HL-60/S4 treated with phorbol 12-myristate 13-acetate at 8.2 ng/mL for 4 days and 3 days (cell line): ENCODE results near the gene FLT3LG.
"Not testable (repeated sequence)": the region's sequence is repeated elsewhere in the genome, so short reads cannot be mapped to it uniquely, and the experiment has no call there.

ENCODE experiments used
- in situ Hi-C: fragments of 300-500 bp; cut with MboI; formaldehyde crosslinking; loops from 2 replicates; pipeline ENCODE4 v1.15.0; 2022; ENCODE audit warnings: low sequenced_read_pairs

The FLT3LG gene

DNA sequence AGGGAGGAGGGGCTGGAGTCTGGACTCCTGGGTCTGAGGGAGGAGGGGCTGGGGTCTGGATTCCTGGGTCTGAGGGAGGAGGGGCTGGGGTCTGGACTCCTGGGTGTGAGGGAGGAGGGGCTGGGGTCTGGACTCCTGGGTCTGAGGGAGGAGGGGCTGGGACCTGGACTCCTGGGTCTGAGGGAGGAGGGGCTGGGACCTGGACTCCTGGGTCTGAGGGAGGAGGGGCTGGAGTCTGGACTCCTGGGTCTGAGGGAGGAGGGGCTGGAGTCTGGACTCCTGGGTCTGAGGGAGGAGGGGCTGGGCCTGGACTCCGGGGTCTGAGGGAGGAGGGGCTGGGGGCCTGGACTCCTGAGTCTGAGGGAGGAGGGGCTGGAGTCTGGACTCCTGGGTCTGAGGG lies 12.9 kb upstream of the FLT3LG start:
- in situ Hi-C loops: not testable (repeated sequence)

DNA sequence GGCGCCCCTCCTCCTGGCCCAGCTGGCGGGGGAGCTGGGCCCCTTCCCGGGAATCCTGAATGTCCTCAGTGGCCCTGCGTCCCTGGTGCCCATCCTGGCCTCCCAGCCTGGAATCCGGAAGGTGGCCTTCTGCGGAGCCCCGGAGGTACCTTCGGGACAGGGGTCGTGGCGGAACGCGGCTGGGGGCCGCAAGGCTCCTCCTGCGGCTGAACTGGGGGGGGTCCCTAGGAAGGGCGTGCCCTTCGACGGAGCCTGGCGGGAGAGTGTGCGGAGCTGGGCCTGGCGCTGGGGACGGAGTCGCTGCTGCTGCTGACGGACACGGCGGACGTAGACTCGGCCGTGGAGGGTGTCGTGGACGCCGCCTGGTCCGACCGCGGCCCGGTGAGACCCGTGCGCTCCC lies 12.4 kb upstream of the FLT3LG start:
- in situ Hi-C loops: no loop called here

DNA sequence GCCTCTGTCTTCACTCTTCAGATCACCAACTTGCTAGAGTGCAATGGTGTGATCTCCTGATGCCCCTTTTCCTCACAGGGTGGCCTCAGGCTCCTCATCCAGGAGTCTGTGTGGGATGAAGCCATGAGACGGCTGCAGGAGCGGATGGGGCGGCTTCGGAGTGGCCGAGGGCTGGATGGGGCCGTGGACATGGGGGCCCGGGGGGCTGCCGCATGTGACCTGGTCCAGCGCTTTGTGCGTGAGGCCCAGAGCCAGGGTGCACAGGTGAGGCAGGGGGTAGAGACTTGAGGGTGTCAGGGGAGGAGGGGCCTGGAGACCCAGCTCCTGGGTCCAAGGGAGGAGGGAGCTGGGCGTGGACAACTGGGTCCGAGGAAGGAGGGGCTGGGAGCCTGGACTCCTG lies 11.5 kb upstream of the FLT3LG start:
- in situ Hi-C loops: no loop called here

DNA sequence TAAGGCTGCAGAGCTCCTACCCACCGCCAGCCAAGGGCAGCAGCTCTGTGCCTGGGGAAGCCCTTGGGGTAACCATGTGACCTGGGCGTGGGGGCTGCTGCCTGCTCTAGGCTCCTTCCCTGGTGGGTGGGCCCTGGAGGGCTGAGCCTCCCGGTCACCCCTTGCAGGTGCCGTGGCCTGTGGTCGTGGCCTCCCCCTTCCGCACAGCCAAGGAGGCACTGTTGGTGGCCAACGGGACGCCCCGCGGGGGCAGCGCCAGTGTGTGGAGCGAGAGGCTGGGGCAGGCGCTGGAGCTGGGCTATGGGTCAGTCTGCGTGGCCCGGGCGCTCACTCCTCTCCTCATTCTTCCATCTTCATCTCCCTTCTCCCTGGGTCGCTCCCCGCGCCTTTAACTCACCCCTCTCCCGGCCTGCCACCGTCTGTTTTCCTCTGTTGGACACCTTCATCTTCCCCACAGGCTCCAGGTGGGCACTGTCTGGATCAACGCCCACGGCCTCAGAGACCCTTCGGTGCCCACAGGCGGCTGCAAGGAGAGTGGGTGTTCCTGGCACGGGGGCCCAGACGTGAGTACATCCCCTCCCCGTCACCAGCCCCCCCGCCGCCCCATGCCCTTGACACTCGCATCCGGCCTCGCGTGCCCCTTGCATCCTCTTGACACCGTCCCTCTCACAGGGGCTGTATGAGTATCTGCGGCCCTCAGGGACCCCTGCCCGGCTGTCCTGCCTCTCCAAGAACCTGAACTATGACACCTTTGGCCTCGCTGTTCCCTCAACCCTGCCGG lies 9.9 kb upstream of the FLT3LG start:
- in situ Hi-C loops: no loop called here

DNA sequence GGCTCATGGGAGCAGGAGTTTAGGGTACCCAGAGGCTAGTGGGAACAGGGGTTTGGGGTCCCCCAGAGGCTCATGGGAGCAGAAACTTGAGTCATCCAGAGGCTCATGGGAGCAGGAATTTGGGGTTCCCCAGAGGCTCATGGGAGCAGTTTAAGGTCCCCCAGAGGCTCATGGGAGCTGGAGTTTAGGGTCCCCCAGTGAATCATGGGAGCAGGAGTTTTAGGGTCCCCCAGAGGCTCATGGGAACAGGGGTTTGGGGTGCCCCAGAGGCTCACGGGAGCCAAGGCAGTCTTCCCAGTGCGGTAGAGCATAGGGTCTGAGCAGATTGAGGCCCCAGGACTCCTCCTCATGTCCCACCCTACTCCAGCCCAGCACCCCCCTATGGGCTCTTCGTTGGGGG lies 8.6 kb upstream of the FLT3LG start:
- in situ Hi-C loops: no loop called here

DNA sequence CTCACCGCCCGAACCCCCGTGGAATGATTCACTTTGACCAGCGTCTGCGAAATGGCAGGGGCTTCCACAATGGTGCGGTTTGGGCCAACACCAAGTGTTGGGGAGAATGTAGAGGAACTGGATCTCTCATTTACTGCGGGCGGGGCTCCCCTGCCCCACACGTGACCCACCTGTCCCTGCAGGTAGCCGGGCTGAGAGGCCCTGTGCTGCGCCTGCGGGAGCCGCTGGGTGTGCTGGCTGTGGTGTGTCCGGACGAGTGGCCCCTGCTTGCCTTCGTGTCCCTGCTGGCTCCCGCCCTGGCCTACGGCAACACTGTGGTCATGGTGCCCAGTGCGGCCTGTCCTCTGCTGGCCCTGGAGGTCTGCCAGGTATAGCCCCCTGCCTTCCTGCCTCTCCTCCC lies 5.8 kb upstream of the FLT3LG start:
- in situ Hi-C loops: no loop called here

DNA sequence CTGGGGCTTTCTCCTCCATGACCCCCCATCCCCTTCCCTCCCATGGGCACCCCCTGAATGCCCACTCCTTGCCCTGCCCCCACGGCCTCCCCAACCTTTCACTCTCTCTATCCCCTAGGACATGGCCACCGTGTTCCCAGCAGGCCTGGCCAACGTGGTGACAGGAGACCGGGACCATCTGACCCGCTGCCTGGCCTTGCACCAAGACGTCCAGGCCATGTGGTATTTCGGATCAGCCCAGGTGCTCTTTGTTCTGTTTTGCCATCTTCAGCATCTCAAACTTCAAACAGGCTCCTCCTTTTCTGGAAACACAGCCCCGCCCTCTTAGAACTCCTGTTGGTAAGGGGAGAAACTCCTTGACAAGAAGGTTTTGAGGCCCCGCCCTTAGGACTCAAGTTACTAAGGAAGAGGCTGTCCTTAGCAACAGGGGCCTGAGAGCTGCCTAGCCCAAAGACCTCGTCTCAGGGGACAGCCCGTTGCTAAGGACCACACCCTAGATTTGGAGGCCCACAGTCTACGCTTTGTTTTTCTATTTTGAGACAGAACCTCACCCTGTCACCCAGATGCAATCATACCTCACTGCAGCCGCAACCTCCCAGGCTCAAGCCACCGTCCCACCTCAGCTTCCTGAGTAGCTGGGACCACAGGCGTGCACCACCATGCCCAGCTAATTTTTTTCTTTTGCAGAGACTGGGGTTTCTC lies 5.1 kb upstream of the FLT3LG start:
- in situ Hi-C loops: no loop called here

DNA sequence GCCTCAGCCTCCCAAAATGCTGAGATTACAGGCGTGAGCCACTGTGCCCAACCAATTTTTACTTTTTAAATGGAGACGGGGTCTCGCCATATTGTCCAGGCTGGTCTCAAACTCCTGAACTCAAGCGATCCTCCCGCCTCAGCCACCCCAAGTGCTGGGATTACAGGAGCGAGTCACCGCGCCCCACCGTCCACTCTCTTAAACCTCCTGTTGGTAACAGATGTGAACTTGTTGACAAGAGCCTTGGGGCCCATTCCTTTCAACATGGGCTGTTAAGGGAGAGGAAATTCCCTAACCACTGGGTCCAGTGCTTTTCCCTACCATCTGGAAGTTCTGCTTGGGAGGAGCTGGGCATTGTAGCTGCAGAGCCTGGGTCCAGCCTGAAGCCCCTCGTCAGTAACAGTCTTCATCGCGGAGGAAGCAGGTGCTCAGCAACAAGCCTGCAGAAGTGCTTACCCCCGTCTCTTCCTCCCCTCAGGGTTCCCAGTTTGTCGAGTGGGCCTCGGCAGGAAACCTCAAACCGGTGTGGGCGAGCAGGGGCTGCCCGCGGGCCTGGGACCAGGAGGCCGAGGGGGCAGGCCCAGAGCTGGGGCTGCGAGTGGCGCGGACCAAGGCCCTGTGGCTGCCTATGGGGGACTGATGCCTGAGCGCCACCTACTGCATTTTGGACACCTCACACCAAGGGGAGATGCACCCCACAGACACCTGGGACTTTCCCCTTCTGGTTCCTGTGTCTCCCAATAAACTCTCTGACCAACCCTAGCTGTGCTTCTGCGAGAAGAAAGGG lies 4.0 kb upstream of the FLT3LG start:
- in situ Hi-C loops: no loop called here

DNA sequence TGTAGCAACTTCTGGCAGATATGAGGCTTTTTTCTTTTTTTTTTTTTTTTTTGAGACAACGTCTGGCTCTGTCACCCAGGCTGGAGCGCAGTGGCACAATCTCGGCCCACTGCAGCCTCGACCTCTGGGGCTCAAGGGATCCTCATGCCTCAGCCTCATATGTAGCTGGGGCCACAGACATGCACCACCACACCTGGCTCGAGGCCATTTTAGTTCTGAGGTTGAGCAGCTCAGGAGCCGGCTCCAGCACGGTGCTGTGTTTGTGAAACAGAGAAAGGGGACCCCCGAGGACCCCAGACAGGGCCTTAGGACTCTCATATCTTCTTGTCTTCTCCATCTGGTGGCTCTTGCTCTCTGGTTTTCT lies 3.4 kb upstream of the FLT3LG start:
- in situ Hi-C loops: no loop called here

DNA sequence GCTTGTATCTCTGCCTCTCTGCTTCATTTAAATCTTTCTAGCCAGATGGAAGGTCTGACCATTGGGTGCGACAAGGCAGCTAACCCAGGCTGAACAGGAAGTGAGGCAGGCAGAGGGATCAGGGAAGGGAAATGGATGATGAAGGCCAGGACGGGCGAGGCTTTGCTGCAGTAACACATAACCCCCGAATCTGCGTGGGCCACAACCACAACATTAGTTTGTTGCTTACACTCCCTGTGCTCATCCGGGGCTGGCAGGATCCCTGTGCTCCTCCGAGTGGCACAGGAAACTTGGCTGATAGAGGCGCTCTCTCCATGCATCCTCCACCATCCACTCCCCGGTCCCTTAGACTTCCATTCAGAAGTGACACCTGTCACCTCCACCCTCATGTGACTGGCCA lies 1.1 kb upstream of the FLT3LG start:
- in situ Hi-C loops: no loop called here

DNA sequence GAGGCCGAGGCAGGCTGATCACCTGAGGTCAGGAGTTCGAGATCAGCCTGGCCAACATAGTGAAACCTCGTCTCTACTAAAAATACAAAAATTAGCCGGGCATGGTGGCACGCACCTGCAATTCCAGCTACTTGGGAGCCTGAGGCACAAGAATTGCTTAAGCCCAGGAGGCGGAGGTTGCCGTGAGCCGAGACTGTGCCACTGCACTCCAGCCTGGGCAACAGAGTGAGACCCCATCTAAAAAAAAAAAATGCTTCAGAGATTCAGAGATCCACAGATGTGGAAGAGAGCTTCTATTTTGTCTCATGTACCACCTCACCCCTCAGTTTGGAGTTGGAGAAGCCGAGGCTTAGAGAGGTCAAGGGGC lies 531 bp upstream of the FLT3LG start:
- in situ Hi-C loops: not testable (repeated sequence)

DNA sequence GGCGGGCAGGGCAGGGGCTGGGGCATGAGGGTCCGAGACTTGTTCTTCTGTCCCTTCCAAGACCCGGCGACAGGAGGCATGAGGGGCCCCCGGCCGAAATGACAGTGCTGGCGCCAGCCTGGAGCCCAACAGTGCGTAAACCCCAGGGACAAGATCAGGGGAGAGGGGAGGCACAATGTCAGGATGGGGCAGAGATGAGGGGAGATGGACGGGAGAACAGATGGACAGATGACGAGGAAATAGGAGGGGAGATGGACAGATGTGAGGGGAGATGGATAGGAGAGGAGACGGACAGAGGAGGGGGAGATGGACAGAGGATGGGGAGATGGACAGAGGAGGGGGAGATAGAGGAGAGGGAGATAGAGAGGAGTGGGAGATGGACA lies 518 bp downstream of the FLT3LG start:
- in situ Hi-C loops: no loop called here

DNA sequence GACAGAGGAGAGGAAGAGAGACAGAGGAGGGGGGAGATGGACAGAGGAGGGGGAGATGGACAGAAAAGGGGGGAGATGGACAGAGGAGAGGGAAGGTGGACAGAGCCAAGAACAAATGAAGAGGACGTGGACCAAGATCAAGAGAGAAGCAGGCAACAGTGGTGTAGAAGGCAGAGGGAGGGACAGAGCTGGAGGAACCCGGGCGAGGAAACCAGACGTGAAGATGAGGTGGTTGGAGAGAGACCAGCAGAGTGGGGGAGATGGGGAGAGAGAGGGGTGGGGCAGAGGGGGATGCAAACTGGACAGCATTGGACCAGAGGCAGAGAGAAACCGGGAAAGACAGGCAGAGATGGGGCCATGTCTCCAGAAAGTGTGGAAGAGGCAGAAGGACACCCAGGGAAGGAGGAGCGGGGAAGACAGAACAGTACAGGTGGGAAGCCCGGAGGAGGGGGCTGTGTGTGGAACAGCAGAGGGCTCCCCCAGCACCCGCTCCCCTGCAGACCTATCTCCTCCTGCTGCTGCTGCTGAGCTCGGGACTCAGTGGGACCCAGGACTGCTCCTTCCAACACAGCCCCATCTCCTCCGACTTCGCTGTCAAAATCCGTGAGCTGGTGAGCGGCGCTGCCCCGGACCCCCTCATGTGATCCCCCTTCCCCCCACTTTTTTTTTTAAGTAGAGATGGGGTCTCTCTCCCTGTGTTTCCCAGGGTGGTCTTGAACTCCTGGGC lies 1.3 kb downstream of the FLT3LG start:
- in situ Hi-C loops: no loop called here

DNA sequence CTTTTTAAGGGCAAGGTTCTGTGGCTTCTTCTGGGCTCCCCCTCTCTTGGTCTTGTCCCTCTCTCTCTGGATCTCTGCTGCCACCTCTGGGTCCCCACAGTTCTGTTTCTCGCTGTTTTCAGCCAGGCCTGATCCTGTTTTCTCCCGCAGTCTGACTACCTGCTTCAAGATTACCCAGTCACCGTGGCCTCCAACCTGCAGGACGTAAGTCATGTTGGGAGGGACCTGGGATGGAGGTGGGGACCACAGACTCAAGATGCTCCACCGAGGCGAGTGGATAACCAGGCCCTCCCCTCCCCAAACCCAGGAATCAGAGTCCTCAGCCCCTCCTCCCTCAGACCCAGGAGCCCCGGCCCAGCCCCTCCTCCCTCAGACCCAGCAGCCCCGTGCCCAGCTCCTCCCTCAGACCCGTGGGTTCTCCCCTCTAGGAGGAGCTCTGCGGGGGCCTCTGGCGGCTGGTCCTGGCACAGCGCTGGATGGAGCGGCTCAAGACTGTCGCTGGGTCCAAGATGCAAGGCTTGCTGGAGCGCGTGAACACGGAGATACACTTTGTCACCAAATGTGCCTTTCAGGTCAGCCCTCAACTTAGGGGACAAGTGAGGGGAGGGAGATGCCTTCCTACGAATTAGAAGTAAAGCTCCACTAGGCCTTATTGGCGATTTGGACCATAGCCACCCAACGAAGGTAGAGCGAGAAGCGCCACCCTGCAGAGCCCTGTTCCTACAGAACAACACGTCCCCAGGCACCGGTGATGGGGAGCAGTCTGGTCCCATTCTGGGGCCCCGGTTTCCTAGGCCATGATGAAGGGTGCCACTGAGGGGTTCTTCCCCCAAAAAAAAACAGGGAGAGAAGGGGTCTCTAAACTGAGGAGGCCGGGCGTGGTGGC lies 2.2 kb downstream of the FLT3LG start:
- in situ Hi-C loops: no loop called here

DNA sequence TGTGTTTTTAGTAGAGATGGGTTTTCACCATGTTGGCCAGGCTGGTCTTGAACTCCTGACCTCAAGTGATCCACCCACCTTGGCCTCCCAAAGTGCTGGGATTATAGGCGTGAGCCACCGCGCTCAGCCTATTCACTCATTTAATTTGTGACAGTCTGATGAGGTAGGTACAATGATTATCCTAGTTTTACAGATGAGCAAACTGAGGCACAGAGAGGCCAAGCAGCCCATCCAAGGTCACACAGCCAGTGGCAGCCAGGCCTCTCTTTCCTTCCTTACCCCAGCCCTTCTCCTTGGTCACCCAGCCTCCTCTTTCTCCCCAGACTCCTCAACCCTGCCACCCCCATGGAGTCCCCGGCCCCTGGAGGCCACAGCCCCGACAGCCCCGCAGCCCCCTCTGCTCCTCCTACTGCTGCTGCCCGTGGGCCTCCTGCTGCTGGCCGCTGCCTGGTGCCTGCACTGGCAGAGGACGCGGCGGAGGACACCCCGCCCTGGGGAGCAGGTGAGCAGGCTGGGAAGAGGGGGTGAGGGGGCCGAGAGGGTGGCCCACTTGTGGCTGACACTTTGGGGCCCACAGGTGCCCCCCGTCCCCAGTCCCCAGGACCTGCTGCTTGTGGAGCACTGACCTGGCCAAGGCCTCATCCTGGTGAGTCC lies 6.1 kb downstream of the FLT3LG start:
- in situ Hi-C loops: no loop called here

DNA sequence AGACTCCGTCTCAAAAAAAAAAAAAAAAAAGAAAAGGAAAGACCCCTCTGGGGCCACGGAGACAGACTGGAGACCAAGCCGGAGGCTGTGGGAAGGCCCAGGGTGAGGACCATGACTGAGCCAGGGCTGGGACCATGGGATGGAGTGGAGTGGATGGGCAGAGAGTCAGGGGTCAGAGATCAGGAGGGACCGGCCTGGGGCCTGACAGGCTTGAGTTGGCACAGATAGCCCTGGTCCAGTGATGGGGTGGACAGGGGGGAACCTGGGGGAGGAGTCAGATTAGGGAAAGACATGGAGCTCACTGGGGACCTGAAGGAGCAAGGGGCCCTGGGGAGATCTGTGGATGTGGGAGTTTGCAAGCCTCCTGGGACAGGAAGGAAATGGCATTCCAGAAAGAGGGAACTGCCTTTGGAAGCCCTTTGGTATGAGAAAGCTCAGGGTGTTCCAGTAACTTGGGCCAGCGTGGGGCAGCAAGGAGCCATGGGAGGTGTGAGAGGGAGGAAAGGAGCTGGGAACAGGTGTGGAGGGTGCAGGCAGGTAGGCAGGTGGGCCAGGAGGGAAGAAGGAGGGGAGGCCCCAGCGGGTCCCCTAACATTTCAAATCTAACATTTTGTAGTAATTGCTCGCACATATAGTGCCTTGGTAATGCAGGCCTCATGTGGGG lies 7.1 kb downstream of the FLT3LG start:
- in situ Hi-C loops: no loop called here

DNA sequence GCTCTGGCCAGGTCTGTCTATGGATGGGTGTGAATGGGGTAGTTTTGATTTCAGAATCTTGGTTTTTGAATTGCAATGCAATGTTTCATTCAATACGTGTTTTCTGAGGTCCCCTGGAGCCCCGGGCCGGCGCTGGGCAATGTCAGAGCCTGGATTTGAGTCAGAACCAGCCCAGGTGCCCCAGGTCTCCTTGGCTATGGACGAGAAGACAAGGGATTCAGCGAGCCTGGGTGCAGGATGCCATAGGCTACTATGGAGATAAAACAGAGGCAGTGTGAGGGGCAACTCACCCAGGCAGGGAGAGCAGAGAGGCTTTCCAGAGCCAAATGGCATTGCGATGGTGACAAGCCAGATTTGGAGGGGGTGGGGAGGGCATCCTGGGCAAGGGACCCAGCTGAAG lies 12.2 kb downstream of the FLT3LG start:
- in situ Hi-C loops: no loop called here

DNA sequence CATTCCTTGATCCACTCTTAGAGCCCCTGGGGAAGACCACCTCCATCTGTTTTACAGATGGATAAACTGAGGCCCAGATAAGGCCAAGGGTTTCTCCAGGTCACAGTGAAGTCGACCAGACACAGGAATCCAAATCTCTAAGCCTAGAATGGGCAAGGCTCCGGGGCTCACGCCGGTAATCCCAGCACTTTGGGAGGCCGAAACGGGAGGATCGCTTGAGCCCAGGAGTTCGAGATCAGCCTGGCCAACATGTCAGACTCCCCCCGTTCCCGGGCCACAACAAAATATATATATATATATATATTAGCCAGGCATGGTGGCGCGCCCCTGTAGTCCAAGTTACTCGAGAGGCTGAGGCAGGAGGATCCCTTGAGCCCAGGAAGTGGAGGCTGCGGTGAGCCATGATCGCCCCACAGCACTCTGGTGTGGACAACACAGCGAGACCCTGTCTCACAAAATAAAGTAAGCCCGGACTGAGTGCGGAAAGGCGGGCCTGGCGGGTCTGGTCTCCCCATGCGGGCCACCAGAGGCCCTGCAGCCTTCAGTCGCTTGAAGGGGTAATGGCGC lies 12.8 kb downstream of the FLT3LG start:
- in situ Hi-C loops: no loop called here
